GM18867 (cell line): ENCODE measurements around the gene UBAP2.
"Not testable (repeated sequence)": the region's sequence is repeated elsewhere in the genome, so short reads cannot be mapped to it uniquely, and the experiment has no call there.

Experiments
- ATAC-seq: cut with Tn5 transposase; IDR thresholded peaks from one replicate; pipeline ENCODE4 v1.9.1; 2021; ENCODE audit warnings: mild to moderate bottlenecking, moderate library complexity; ENCODE audit not compliant: unreplicated experiment

Gene UBAP2

DNA sequence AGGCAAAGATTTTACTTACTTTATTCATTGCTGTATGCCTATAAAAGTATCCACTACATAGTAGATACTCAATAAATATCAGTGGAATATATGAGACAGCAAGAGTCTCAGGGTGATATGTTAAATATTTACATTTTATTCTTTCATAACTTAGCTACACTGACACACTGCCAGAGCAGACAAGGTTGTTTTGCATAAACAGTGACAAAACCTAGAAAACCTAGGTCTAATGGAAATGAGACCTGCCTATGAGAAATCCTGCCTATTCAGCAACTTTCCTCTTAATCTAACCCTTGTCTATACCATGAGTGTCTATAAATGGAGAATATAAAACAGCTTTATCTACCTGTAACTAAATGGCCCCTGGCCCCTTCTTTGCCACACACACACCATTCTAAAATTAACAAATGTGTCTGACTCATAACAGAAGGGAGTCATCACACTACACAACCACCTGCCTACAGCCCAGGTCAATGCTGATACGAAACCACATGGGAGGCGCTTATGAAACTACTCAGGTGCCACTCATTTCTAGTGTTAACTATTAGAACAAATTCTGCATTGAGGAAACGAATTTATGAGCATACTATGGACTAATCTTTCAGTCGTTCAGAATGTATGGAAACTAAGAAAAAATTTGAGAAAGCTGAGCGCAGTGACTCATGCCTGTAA is 60.3 kb downstream of the UBAP2 start:
- ATAC-seq, result peak; percentile 97

DNA sequence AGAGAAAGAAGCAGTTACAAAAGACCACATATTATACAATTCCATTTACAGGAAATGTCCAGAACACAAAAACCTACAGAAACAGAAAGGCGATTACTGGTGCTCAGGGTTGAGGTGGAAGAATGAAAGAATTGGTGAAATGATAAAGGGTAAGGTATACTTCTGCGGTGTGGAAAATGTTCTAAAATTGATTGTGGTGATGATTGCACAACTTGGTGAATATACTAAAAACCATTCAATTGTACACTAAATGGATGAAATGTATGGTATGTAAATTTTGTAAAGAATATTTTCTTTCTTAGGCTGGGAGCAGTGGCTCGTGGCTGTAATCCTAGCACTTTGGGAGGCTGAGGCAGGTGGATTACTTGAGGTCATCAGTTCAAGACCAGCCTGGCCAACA is 72.3 kb downstream of the UBAP2 start:
- no peak for ATAC-seq

DNA sequence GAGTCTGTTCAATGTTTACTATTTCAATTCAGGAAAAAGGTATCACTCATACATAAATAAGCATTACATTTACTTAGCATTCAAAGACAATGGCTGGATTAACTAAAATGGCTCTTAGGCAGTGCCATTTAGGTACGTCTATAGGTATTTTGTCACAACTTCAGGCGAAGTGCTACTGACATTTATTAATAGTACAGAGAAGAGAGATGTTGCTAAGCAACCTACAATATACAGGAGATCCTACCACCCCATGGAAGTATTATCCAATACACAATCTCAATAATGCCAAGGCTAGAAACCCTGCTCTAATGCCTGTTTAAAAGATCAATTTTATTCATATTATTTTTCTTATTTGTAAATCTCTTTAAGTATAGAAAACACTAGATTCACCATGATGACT is 76.0 kb downstream of the UBAP2 start:
- ATAC-seq, result no peak

GRCh38 chr9:33964086-33964768 is 84.5 kb downstream of the UBAP2 start:
- no peak for ATAC-seq

DNA sequence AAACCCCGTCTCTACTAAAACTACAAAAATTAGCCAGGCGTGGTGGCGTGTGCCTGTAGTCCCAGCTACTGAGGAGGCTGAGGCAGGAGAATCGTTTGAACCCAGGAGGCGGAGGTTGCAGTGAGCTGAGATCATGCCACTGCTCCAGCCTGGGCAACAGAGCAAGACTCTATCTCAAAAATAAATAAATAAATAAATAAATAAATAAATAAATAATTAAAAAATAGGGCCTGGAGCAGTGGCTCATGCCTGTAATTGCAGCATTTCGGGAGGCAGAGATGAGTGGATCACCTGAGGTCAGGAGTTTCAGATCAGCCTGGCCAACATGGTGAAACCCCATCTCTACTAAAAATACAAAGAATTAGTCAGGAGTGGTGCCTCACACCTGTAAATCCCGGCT is 86.2 kb downstream of the UBAP2 start:
- ATAC-seq, result not testable (repeated sequence)

GRCh38 chr9:33959725-33960124 is 89.0 kb downstream of the UBAP2 start:
- no peak for ATAC-seq

DNA sequence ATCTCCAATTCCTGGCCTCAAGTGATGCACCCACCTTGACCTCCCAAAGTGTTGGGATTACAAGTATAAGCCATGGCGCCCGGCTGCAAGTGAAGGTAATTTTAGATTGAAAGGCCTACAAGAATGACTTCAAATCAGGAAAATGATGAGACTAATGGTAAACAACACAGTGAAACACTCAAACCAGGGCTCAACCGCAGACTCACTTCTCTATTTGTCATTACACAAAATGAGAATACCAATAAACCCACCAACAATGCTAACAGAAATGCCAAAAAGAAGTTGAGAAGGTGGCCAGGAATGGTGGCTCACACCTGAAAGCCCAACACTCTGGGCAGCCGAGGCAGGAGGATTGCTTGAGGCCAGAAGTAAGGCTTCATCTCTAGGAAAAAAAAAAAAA is 92.1 kb downstream of the UBAP2 start:
- ATAC-seq, result no peak

DNA sequence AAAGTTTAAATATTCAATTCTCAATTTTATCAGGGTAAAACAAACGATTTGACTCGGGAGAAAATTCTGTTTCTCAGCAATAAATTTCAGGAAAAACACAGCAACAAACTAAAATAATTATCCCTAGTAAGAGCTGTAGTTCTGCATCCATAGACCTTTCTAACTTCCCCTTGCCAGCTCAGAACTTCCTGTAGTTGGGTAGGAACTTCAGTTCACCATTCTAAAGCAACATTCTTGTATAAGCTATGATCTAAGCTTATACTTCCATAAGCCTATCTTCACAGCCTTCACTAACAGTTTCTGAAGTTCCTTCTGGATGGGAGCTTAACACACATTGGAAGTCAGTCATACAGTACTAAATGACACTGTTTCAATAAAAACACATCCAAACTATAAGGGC is 96.6 kb downstream of the UBAP2 start:
- no peak for ATAC-seq

DNA sequence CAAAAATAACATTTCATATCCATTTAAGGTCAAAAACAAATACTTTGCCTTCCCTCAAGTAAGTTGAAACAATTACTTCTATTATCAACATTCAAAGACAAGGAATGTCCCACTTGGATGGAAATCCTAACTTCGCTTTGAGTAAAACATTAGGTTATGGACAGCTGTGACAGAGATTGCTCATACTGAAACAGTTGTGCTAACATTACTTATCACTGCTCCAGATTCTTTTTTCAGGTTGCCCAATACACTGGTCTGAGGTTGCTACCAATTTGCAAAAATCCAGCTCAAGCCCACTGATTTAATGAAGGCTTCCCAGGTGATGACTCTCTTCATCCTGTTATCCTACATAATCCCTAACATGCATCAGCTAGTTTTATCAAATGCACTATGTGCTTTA is 98.3 kb downstream of the UBAP2 start:
- ATAC-seq, result no peak

GRCh38 chr9:33946779-33947535 is 101.7 kb downstream of the UBAP2 start:
- ATAC-seq, result no peak

DNA sequence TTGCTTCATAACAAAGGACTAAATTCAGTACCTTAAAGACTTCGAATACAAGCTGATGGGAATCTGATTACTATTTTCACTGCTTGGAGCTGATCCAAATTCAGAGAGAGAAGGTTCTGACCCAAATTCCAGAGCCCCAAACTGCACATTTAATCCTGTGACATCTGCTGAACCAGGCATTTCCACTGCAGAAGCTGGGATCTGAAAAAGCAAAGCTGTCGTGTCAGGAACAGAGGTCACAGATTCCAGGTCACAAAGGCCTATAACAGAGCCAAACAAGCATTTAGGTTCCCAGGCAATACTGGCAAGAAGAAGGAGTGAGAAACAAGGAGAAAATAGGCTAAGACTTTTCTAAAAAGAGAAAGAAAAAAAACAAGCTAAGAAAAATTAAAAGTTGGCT is 105.3 kb downstream of the UBAP2 start:
- no peak for ATAC-seq

DNA sequence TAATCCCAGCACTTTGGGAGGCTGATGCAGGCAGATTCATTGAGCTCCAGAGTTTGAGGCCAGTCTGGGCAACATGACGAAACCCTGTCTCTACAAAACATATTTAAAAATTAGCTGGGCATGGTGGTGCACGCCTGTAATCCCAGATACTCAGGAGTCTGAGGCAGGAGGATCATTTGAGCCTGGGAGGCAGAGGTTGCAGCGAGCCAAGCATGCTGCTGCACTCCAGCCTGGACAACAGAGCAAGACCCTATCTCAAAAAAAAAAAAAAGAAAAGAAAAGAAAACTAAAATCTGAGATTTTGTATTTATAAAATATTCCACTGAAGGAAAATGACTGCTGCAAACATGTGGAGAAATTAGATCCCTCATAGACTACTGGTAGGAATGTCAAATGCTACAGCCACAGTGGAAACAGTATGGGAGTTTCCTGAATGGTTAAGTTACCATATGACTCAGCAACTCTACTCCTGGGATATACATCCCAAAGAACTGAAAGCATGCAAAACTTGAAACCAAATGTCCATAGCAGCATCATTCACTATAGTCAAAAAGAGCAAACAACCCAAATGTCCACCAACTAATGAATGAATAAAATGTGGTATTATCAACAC is 106.1 kb downstream of the UBAP2 start:
- ATAC-seq, result no peak

DNA sequence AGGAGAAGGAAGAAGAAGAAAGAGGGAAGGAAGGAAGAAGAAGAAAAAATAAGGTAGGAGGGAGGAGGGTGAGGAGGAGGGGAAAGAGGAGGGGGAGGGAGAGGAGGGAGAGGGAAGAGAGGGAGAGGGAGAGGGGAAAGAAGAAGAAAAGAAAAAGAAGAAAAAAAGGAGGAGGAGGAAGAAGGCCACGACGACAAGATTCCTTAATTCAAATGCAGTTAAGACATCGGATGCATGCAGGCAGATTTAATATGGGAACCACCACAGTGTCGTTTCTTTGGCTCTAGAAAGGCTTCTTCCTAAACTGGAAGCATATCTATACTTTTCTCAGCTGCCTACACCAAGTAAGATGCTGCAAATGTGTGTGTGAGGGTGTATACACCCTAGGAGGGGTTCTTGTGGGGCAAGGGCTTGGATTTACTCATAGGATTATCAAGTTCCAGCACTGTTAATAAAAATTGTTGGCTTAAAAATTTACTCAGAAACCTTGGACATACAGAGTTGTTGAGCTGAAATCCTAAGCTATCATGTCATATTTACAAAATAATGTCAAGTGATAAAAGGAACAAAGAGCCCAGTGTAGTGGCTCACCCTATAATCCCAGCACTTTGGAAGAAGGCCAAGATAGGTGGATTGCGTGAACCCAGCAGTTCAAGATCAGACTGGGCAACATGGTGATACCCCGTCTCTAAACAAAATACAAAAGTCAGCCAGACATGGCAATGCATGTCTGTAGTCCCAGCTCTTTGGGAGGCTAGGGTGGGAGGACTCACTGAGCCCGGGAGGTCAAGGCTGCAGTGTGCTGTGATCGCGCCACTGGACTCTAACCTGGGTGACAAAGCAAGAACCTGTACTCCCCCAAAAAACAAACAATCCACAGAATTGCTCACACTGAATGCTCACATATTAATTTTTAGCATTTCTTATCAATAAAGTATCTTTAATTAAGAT is 108.5 kb downstream of the UBAP2 start:
- no peak for ATAC-seq

DNA sequence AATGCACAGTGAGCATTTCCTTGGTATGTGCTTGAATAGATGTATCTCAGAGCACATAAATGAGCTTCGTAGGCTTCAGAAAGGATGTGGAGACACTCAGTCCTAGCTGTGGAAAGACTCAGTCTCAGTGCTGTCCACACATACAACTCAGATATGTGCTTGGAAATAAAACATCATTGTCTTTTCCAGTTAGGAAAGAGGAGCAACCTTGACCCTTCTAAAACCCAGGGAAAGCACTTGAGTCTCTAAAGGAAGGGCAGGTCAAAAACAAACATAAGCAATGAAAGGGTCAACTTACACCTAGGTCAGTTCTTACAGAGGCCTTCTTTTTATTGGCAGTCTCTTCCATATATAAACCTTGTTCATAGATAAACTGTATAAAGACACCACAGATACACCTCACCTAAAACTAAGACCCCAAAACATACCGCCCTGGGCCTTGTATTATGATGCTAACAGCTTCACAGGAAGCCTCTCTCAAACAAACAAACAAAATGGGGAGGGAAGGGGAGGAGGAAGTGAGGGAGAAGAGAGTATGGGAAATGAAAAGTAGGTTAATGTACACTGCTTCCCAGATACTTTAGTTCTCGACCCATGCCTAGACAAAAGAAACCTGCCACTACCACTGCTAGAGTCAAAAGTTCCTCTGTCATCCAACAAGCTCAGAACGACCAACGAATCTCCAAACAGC is 114.4 kb downstream of the UBAP2 start:
- ATAC-seq, result no peak

DNA sequence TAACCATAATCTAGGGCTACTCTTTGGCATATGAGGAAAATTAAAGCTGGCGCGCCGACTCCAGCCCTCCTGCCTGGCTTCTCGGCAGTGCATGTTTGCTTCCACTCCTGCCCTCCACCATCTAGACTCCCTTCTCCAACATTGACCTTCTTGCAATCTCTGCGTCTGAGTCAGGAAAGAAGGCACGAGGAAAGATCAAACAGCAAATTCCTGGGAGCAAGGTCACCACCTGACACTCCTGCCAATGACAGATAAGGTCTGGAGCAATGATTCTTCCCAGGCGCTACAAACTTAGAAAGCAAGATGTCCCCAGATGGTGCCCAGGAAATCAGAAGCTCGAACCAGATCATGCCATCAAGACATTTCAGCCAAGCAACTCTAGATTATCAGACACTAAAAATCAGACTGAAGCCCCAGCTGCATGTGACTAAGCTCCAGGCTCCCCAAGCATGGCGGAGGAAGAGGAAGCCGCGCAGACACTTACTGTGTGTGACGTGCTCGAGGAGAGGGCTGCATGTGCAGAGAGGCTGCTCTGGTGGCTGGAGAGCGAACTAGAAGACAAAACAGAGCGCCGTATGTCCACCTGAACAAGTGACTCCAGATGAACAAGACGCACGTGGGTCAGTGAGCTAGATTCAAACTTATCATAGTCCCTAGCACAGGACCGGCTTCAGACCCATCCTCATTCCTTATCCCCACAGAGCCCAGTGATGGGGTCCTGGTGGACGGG is 116.4 kb downstream of the UBAP2 start:
- ATAC-seq, result no peak

DNA sequence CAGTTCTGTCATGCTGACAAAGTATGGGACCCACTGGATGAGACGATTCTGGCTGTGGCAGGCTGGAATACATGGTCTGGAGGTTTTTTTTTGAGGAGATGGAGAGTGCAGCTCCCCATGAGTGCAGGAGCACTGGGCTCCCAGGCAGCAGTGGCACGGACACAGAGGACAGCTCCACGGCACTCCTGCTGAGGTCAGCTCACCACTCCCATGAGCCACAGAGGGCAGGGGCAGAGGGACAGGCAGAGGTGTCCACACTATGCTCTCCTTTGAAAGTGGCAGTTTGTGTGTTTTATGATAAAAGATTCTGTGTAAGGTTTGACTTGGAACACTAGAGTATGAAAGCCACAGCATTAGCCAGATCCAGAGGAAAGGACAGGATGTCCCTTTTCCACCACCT is 117.4 kb downstream of the UBAP2 start:
- no peak for ATAC-seq

DNA sequence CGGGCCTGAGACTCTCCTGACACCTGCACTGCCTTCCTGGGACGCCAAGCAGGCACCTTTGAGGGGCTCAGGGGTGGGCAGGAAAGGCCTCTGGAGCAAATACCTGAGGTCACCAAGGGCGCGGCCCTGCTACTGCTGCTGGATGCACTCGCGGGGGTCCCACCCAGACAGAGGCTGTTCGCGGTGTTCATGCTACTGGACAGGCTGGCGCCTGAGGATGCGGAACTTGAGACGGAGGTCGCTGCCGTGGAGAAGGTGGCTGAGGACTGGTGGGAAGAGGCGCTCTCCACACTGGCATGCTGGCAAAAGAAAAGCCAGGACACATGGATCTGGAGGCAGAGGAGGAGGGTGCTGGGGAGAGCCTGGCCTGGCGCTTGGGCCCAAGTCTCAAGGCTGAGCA is 121.0 kb downstream of the UBAP2 start:
- ATAC-seq, result no peak

- no peak for ATAC-seq
Observed at GRCh38 chr9:33926746-33927485, 121.8 kb downstream of the UBAP2 start.
